Activated gamma-delta T cell treated with Interleukin-2 at 50 U/mL for 16 hours (primary cell): ENCODE measurements around the gene TBX10.
"Not testable (repeated sequence)": the region's sequence is repeated elsewhere in the genome, so short reads cannot be mapped to it uniquely, and the experiment has no call there.

Source experiments
- DNase-seq: peaks from one replicate; pipeline ENCODE4 v3.0.0-alpha.2; 2020

Gene TBX10

GRCh38 chr11:67644472-67645418, 5.2 kb upstream of the TBX10 start:
- no peak for DNase-seq

GRCh38 chr11:67644042-67644441, 4.5 kb upstream of the TBX10 start:
- DNase-seq = no peak

GRCh38 chr11:67642173-67643120, 2.9 kb upstream of the TBX10 start:
- DNase-seq = no peak

GRCh38 chr11:67641338-67642172, 2.0 kb upstream of the TBX10 start:
- no peak for DNase-seq

GRCh38 chr11:67640758-67641337, 1.3 kb upstream of the TBX10 start:
- DNase-seq = no peak

- DNase-seq = peak; percentile 54
Measured at GRCh38 chr11:67640021-67640757, 626 bp upstream of the TBX10 start.

GRCh38 chr11:67638535-67639437, 777 bp downstream of the TBX10 start:
- no peak for DNase-seq

GRCh38 chr11:67637441-67637840, 2.1 kb downstream of the TBX10 start:
- DNase-seq = not testable (repeated sequence)

- DNase-seq = no peak
Measured at GRCh38 chr11:67636962-67637361, 2.6 kb downstream of the TBX10 start.

- DNase-seq = no peak
Measured at GRCh38 chr11:67635231-67635521, 4.4 kb downstream of the TBX10 start.

GRCh38 chr11:67634366-67635230, 5.0 kb downstream of the TBX10 start:
- DNase-seq = no peak

GRCh38 chr11:67633758-67634365, 5.7 kb downstream of the TBX10 start:
- no peak for DNase-seq

- no peak for DNase-seq
Measured at GRCh38 chr11:67632982-67633755, 6.4 kb downstream of the TBX10 start.

GRCh38 chr11:67632175-67632981, 7.2 kb downstream of the TBX10 start:
- DNase-seq = no peak

GRCh38 chr11:67631853-67632174, 7.7 kb downstream of the TBX10 start:
- DNase-seq = no peak

- DNase-seq = no peak
Measured at GRCh38 chr11:67631411-67631810, 8.2 kb downstream of the TBX10 start.

GRCh38 chr11:67630943-67631331, 8.6 kb downstream of the TBX10 start:
- no peak for DNase-seq
